ENCODE data around the gene CEBPG.

DNA sequence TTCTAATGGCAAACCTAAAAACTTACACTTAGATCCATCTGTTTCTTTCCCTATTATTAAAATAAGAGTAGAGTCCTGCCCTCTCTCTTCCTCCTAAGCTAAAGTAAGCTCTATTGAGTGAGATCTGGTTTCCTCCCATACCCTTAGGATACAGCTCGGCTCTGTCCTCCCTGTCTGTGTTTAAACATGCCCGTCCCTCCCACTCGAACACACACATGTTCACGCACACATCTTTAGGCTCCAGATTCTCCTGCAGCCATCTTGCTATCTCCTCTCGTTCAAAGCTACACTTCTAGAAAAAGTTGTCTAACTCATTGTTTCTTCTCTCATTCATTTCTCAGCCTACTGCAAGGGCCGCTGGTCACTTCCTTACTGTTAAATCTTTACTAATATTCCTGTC is 15.1 kb upstream of the CEBPG start:
- TF ChIP-seq, protein P1, sequence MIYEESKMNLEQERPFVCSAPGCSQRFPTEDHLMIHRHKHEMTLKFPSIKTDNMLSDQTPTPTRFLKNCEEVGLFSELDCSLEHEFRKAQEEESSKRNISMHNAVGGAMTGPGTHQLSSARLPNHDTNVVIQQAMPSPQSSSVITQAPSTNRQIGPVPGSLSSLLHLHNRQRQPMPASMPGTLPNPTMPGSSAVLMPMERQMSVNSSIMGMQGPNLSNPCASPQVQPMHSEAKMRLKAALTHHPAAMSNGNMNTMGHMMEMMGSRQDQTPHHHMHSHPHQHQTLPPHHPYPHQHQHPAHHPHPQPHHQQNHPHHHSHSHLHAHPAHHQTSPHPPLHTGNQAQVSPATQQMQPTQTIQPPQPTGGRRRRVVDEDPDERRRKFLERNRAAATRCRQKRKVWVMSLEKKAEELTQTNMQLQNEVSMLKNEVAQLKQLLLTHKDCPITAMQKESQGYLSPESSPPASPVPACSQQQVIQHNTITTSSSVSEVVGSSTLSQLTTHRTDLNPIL (CRISPR knock-in tag; IDR thresholded peaks at IDR 0.05; ENCODE audit: low read depth) = no peak
- TF ChIP-seq, protein P2, sequence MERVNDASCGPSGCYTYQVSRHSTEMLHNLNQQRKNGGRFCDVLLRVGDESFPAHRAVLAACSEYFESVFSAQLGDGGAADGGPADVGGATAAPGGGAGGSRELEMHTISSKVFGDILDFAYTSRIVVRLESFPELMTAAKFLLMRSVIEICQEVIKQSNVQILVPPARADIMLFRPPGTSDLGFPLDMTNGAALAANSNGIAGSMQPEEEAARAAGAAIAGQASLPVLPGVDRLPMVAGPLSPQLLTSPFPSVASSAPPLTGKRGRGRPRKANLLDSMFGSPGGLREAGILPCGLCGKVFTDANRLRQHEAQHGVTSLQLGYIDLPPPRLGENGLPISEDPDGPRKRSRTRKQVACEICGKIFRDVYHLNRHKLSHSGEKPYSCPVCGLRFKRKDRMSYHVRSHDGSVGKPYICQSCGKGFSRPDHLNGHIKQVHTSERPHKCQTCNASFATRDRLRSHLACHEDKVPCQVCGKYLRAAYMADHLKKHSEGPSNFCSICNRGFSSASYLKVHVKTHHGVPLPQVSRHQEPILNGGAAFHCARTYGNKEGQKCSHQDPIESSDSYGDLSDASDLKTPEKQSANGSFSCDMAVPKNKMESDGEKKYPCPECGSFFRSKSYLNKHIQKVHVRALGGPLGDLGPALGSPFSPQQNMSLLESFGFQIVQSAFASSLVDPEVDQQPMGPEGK (CRISPR knock-in tag; IDR thresholded peaks at IDR 0.05; ENCODE audit: borderline replicate concordance) = no peak
- no peak for TF ChIP-seq TOX (CRISPR knock-in tag; IDR thresholded peaks at IDR 0.05; ENCODE audit: borderline replicate concordance)
- TF ChIP-seq, protein P3, sequence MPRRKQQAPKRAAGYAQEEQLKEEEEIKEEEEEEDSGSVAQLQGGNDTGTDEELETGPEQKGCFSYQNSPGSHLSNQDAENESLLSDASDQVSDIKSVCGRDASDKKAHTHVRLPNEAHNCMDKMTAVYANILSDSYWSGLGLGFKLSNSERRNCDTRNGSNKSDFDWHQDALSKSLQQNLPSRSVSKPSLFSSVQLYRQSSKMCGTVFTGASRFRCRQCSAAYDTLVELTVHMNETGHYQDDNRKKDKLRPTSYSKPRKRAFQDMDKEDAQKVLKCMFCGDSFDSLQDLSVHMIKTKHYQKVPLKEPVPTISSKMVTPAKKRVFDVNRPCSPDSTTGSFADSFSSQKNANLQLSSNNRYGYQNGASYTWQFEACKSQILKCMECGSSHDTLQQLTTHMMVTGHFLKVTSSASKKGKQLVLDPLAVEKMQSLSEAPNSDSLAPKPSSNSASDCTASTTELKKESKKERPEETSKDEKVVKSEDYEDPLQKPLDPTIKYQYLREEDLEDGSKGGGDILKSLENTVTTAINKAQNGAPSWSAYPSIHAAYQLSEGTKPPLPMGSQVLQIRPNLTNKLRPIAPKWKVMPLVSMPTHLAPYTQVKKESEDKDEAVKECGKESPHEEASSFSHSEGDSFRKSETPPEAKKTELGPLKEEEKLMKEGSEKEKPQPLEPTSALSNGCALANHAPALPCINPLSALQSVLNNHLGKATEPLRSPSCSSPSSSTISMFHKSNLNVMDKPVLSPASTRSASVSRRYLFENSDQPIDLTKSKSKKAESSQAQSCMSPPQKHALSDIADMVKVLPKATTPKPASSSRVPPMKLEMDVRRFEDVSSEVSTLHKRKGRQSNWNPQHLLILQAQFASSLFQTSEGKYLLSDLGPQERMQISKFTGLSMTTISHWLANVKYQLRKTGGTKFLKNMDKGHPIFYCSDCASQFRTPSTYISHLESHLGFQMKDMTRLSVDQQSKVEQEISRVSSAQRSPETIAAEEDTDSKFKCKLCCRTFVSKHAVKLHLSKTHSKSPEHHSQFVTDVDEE (CRISPR knock-in tag; IDR thresholded peaks at IDR 0.05) = no peak
- no peak for TF ChIP-seq ZFP30 (CRISPR knock-in tag; IDR thresholded peaks at IDR 0.05)
- TF ChIP-seq TCF4 (CRISPR knock-in tag; IDR thresholded peaks at IDR 0.05; ENCODE audit: borderline replicate concordance) = no peak
- TF ChIP-seq CSDC2 (CRISPR knock-in tag; IDR thresholded peaks at IDR 0.05) = no peak
- no peak for TF ChIP-seq ZNF8 (CRISPR knock-in tag; IDR thresholded peaks at IDR 0.05)

Measured in SK-N-SH treated with all-trans-retinoic acid at 6 μM for 48 hours (cell line).